IPS DF 6.9 (cell line): ENCODE data around the gene GOLGA2.

Source experiments
- DNase-seq: peaks from one replicate; pipeline ENCODE4 v3.0.0-alpha.2; 2013; ENCODE audit warnings: low read depth, low spot score
- H3K27ac ChIP-seq: one replicate; pipeline ENCODE4 v1.5.1; 2013; ENCODE audit warnings: low read length, control low read depth
- H3K27me3 ChIP-seq: 2 replicates; pipeline ENCODE4 v1.6.1; 2013; ENCODE audit warnings: mild to moderate bottlenecking, low read length; ENCODE audit not compliant: control insufficient read depth, insufficient read depth
- H3K36me3 ChIP-seq: 2 replicates; pipeline ENCODE4 v1.6.1; 2013; ENCODE audit warnings: low read length; ENCODE audit not compliant: control insufficient read depth, insufficient read depth
- H3K4me1 ChIP-seq: 2 replicates; pipeline ENCODE4 v1.6.1; 2013; ENCODE audit warnings: low read length; ENCODE audit not compliant: control insufficient read depth, insufficient read depth
- H3K4me3 ChIP-seq: 2 replicates; pipeline ENCODE4 v1.5.1; 2013; ENCODE audit warnings: mild to moderate bottlenecking, low read length
- H3K9me3 ChIP-seq: 2 replicates; pipeline ENCODE4 v1.6.1; 2013; ENCODE audit warnings: low read length, inconsistent platforms; ENCODE audit not compliant: control insufficient read depth, insufficient read depth
- WGBS: extraction: QIAGEN DNeasy Blood & Tissue Kit; methylation state at CpG from one replicate; pipeline ENCODE4 v1.1.7; 2013; ENCODE audit warnings: mixed read lengths, missing lambda C conversion rate; ENCODE audit not compliant: insufficient read length, insufficient coverage; 5-methylcytosine and 5-hydroxymethylcytosine counted together

Gene GOLGA2

GRCh38 chr9:128222026-128222425 is 53.8 kb downstream of the GOLGA2 start:
- Histone ChIP-seq H3K4me1 (peaks cover 3% of the 10 kb centered on the region; the same call in 1 of the 2 replicates), H3K27me3 (no peaks in the 10 kb centered on the region), H3K36me3 (peaks cover 20% of the 10 kb centered on the region), H3K9me3 (no peaks in the 10 kb centered on the region), H3K4me3 (no peak overlapping the region), H3K27ac (no peak overlapping the region)
- no peak for DNase-seq
- no CpG with 5 or more reads among the region's 10 CpGs for WGBS

- Histone ChIP-seq H3K27ac (no peak overlapping the region), H3K4me1 (peaks cover 3% of the 10 kb centered on the region; the same call in 1 of the 2 replicates), H3K4me3 (no peak overlapping the region), H3K9me3 (no peaks in the 10 kb centered on the region), H3K27me3 (no peaks in the 10 kb centered on the region), H3K36me3 (peaks cover 20% of the 10 kb centered on the region)
- DNase-seq = no peak
- WGBS = no CpG with 5 or more reads among the region's 9 CpGs
Observed at GRCh38 chr9:128219831-128220230, 56.0 kb downstream of the GOLGA2 start.

- H3K27ac ChIP-seq = no peak overlapping the region
- no peaks in the 10 kb centered on the region for H3K27me3 ChIP-seq
- peaks cover 3% of the 10 kb centered on the region; the same call in 1 of the 2 replicates for H3K4me1 ChIP-seq
- no CpG with 5 or more reads among the region's 47 CpGs for WGBS
- peaks cover 16% of the 10 kb centered on the region for H3K36me3 ChIP-seq
- peak overlapping the region; percentile 18; the same call in 1 of the 2 replicates for H3K4me3 ChIP-seq
- no peaks in the 10 kb centered on the region for H3K9me3 ChIP-seq
- peak; percentile 98 for DNase-seq
Observed at GRCh38 chr9:128218518-128219389, 57.1 kb downstream of the GOLGA2 start.

- H3K4me3 ChIP-seq = no peak overlapping the region
Observed at GRCh38 chr9:128218172-128218517, 57.7 kb downstream of the GOLGA2 start.

GRCh38 chr9:128216781-128217553 is 58.8 kb downstream of the GOLGA2 start:
- Histone ChIP-seq H3K4me1 (peaks cover 3% of the 10 kb centered on the region; the same call in 1 of the 2 replicates), H3K4me3 (no peak overlapping the region), H3K36me3 (peaks cover 9% of the 10 kb centered on the region), H3K27ac (no peak overlapping the region), H3K27me3 (no peaks in the 10 kb centered on the region), H3K9me3 (no peaks in the 10 kb centered on the region)
- DNase-seq = no peak
- WGBS = no CpG with 5 or more reads among the region's 16 CpGs

More at GRCh38 chr9:128218172-128218517, 57.7 kb downstream of the GOLGA2 start:
- no peak overlapping the region for H3K27ac ChIP-seq
- WGBS = no CpG with 5 or more reads among the region's 11 CpGs
- H3K9me3 ChIP-seq = no peaks in the 10 kb centered on the region
- H3K4me1 ChIP-seq = peaks cover 3% of the 10 kb centered on the region; the same call in 1 of the 2 replicates
- H3K36me3 ChIP-seq = peaks cover 16% of the 10 kb centered on the region
- H3K27me3 ChIP-seq = no peaks in the 10 kb centered on the region
- no peak for DNase-seq

GRCh38 chr9:128215491-128216409 is 60.1 kb downstream of the GOLGA2 start:
- H3K9me3 ChIP-seq = no peaks in the 10 kb centered on the region
- H3K27me3 ChIP-seq = no peaks in the 10 kb centered on the region
- H3K27ac ChIP-seq = no peak overlapping the region
- H3K4me1 ChIP-seq = peaks cover 3% of the 10 kb centered on the region; the same call in 1 of the 2 replicates
- H3K36me3 ChIP-seq = peaks cover 5% of the 10 kb centered on the region
- WGBS = no CpG with 5 or more reads among the region's 10 CpGs
- no peak overlapping the region for H3K4me3 ChIP-seq
- DNase-seq = no peak

- Histone ChIP-seq H3K4me3 (no peak overlapping the region), H3K4me1 (peaks cover 3% of the 10 kb centered on the region; the same call in 1 of the 2 replicates), H3K36me3 (peaks cover 1% of the 10 kb centered on the region; the same call in 1 of the 2 replicates), H3K9me3 (no peaks in the 10 kb centered on the region), H3K27ac (no peak overlapping the region), H3K27me3 (no peaks in the 10 kb centered on the region)
- no CpG with 5 or more reads among the region's 21 CpGs for WGBS
- DNase-seq = no peak
Observed at GRCh38 chr9:128214571-128215490, 61.0 kb downstream of the GOLGA2 start.

GRCh38 chr9:128213746-128214497 is 61.9 kb downstream of the GOLGA2 start:
- DNase-seq = no peak
- Histone ChIP-seq H3K4me3 (no peak overlapping the region), H3K27ac (no peak overlapping the region), H3K36me3 (no peaks in the 10 kb centered on the region), H3K4me1 (peaks cover 3% of the 10 kb centered on the region; the same call in 1 of the 2 replicates), H3K27me3 (no peaks in the 10 kb centered on the region), H3K9me3 (no peaks in the 10 kb centered on the region)
- WGBS = no CpG with 5 or more reads among the region's 12 CpGs

GRCh38 chr9:128211981-128212281 is 63.9 kb downstream of the GOLGA2 start:
- Histone ChIP-seq H3K27me3 (no peaks in the 10 kb centered on the region), H3K36me3 (no peaks in the 10 kb centered on the region)
- no CpG with 5 or more reads among the region's 2 CpGs for WGBS

More at GRCh38 chr9:128211981-128212281, 63.9 kb downstream of the GOLGA2 start:
- no peak overlapping the region for H3K27ac ChIP-seq
- H3K9me3 ChIP-seq = no peaks in the 10 kb centered on the region
- no peak overlapping the region for H3K4me3 ChIP-seq
- H3K4me1 ChIP-seq = no peaks in the 10 kb centered on the region
- no peak for DNase-seq
